IPS-20b (cell line): ENCODE measurements around the gene YTHDC1.

Source experiments
- H3K27ac ChIP-seq: one replicate; pipeline ENCODE4 v1.5.1; 2013; ENCODE audit warnings: low read length
- H3K27me3 ChIP-seq: 2 replicates; pipeline ENCODE4 v1.6.1; 2013; ENCODE audit warnings: mild to moderate bottlenecking, low read length, inconsistent platforms; ENCODE audit not compliant: insufficient read depth
- H3K36me3 ChIP-seq: 2 replicates; pipeline ENCODE4 v1.6.1; 2013; ENCODE audit warnings: low read depth, mild to moderate bottlenecking, inconsistent platforms, low read length, moderate library complexity; ENCODE audit not compliant: insufficient read depth
- H3K4me1 ChIP-seq: 2 replicates; pipeline ENCODE4 v1.6.1; 2013; ENCODE audit warnings: mild to moderate bottlenecking, control low read depth, inconsistent platforms, low read length, moderate library complexity; ENCODE audit not compliant: insufficient read depth
- H3K4me3 ChIP-seq: 2 replicates; pipeline ENCODE4 v1.5.1; 2013; ENCODE audit warnings: mild to moderate bottlenecking, low read length, inconsistent platforms
- H3K9ac ChIP-seq: 2 replicates; pipeline ENCODE4 v1.6.1; 2013; ENCODE audit warnings: low read depth, mild to moderate bottlenecking, inconsistent platforms, low read length, moderate library complexity
- H3K9me3 ChIP-seq: 2 replicates; pipeline ENCODE4 v1.6.1; 2013; ENCODE audit warnings: mild to moderate bottlenecking, low read depth, low read length, inconsistent platforms; ENCODE audit not compliant: insufficient read depth

YTHDC1 gene

GRCh38 chr4:68326141-68326540 is 23.7 kb downstream of the YTHDC1 start:
- Histone ChIP-seq H3K9ac (no peak overlapping the region), H3K4me1 (no peaks in the 10 kb centered on the region), H3K9me3 (no peaks in the 10 kb centered on the region), H3K27ac (no peak overlapping the region), H3K36me3 (peaks cover 99% of the 10 kb centered on the region), H3K27me3 (no peaks in the 10 kb centered on the region), H3K4me3 (no peak overlapping the region)

- Histone ChIP-seq H3K4me1 (no peaks in the 10 kb centered on the region), H3K36me3 (peaks cover 99% of the 10 kb centered on the region), H3K27me3 (no peaks in the 10 kb centered on the region), H3K27ac (no peak overlapping the region), H3K9me3 (no peaks in the 10 kb centered on the region), H3K4me3 (no peak overlapping the region), H3K9ac (no peak overlapping the region)
These were observed 25.2 kb downstream of the YTHDC1 start for GRCh38 chr4:68324519-68325262.

GRCh38 chr4:68319040-68319439 is 30.9 kb downstream of the YTHDC1 start:
- H3K4me1 ChIP-seq, result peaks cover 20% of the 10 kb centered on the region
- H3K9me3 ChIP-seq, result no peaks in the 10 kb centered on the region
- H3K27ac ChIP-seq, result no peak overlapping the region
- H3K4me3 ChIP-seq, result no peak overlapping the region
- H3K9ac ChIP-seq, result no peak overlapping the region
- H3K36me3 ChIP-seq, result peaks cover 100% of the 10 kb centered on the region
- H3K27me3 ChIP-seq, result no peaks in the 10 kb centered on the region

- Histone ChIP-seq H3K27ac (no peak overlapping the region), H3K4me3 (no peak overlapping the region; the same call in 1 of the 2 replicates), H3K36me3 (peaks cover 100% of the 10 kb centered on the region), H3K27me3 (no peaks in the 10 kb centered on the region), H3K4me1 (peaks cover 20% of the 10 kb centered on the region), H3K9me3 (no peaks in the 10 kb centered on the region), H3K9ac (no peak overlapping the region)
These were observed 33.5 kb downstream of the YTHDC1 start for GRCh38 chr4:68316193-68316969.

GRCh38 chr4:68310651-68311247 is 39.1 kb downstream of the YTHDC1 start:
- no peak overlapping the region for H3K9ac ChIP-seq
- H3K27me3 ChIP-seq, result no peaks in the 10 kb centered on the region
- no peak overlapping the region for H3K27ac ChIP-seq
- H3K9me3 ChIP-seq, result no peaks in the 10 kb centered on the region
- H3K36me3 ChIP-seq, result peaks cover 54% of the 10 kb centered on the region
- peaks cover 3% of the 10 kb centered on the region; the same call in 1 of the 2 replicates for H3K4me1 ChIP-seq
- no peak overlapping the region for H3K4me3 ChIP-seq

- Histone ChIP-seq H3K9me3 (no peaks in the 10 kb centered on the region), H3K4me3 (no peak overlapping the region), H3K9ac (no peak overlapping the region), H3K4me1 (no peaks in the 10 kb centered on the region), H3K36me3 (no peaks in the 10 kb centered on the region), H3K27me3 (no peaks in the 10 kb centered on the region), H3K27ac (no peak overlapping the region)
These were observed 45.2 kb downstream of the YTHDC1 start for GRCh38 chr4:68304731-68305130.

GRCh38 chr4:68299492-68300457 is 50.1 kb downstream of the YTHDC1 start:
- no peaks in the 10 kb centered on the region for H3K9me3 ChIP-seq
- H3K27me3 ChIP-seq, result no peaks in the 10 kb centered on the region
- no peaks in the 10 kb centered on the region for H3K36me3 ChIP-seq
- no peak overlapping the region for H3K9ac ChIP-seq
- H3K4me3 ChIP-seq, result no peak overlapping the region
- no peak overlapping the region for H3K27ac ChIP-seq
- H3K4me1 ChIP-seq, result no peaks in the 10 kb centered on the region

- H3K9ac ChIP-seq, result no peak overlapping the region
- H3K27me3 ChIP-seq, result no peaks in the 10 kb centered on the region
- no peaks in the 10 kb centered on the region for H3K4me1 ChIP-seq
- H3K27ac ChIP-seq, result no peak overlapping the region
- H3K36me3 ChIP-seq, result no peaks in the 10 kb centered on the region
- H3K4me3 ChIP-seq, result no peak overlapping the region
- peaks cover 5% of the 10 kb centered on the region for H3K9me3 ChIP-seq
These were observed 52.8 kb downstream of the YTHDC1 start for GRCh38 chr4:68297137-68297536.

GRCh38 chr4:68291256-68291655 is 58.6 kb downstream of the YTHDC1 start:
- Histone ChIP-seq H3K36me3 (no peaks in the 10 kb centered on the region), H3K4me3 (no peak overlapping the region)

GRCh38 chr4:68288393-68288740 is 61.5 kb downstream of the YTHDC1 start:
- H3K9ac ChIP-seq, result no peak overlapping the region
- peaks cover 9% of the 10 kb centered on the region for H3K9me3 ChIP-seq
- H3K27me3 ChIP-seq, result no peaks in the 10 kb centered on the region
- H3K4me3 ChIP-seq, result no peak overlapping the region
- no peak overlapping the region for H3K27ac ChIP-seq
- H3K4me1 ChIP-seq, result peaks cover 6% of the 10 kb centered on the region; the same call in 1 of the 2 replicates
- H3K36me3 ChIP-seq, result no peaks in the 10 kb centered on the region

More at GRCh38 chr4:68291256-68291655, 58.6 kb downstream of the YTHDC1 start:
- H3K4me1 ChIP-seq, result peaks cover 2% of the 10 kb centered on the region; the same call in 1 of the 2 replicates
- no peak overlapping the region for H3K9ac ChIP-seq
- no peak overlapping the region for H3K27ac ChIP-seq
- no peaks in the 10 kb centered on the region for H3K27me3 ChIP-seq
- peaks cover 9% of the 10 kb centered on the region for H3K9me3 ChIP-seq
